Activated CD4-positive, alpha-beta T cell treated with anti-CD3 and anti-CD28 coated beads, Interleukin-2, amount 50 U/mL, for 48 hours (primary cell): ENCODE measurements around the gene PRKG1.
A peak's percentile ranks its signal among the peaks of the same experiment; 100 is the strongest.

Source experiments
- DNase-seq, 2 experiments: peaks; one replicate each; pipeline ENCODE4 v3.0.0-alpha.2; 2020

PRKG1 gene

DNA sequence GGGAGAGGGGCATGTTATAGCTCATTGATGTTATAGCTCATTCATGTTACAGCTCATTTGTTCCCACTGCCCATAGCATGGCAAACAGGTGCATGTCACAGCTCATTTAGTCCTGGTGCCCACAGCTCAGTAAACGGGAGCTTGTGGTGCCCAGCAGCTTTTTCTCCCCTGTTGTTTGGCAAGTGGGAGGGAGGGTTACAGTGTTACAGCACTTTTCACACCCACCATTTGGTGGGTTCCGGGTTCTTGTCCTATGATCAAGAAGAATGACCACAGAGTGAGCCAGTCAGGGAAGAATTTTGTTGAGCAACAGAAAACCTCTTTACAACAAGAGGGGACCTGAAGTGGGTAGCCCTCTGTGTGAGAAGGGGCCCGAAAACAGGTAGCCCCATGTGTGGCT lies 787.9 kb downstream of the PRKG1 start:
- DNase-seq, result no peak

DNA sequence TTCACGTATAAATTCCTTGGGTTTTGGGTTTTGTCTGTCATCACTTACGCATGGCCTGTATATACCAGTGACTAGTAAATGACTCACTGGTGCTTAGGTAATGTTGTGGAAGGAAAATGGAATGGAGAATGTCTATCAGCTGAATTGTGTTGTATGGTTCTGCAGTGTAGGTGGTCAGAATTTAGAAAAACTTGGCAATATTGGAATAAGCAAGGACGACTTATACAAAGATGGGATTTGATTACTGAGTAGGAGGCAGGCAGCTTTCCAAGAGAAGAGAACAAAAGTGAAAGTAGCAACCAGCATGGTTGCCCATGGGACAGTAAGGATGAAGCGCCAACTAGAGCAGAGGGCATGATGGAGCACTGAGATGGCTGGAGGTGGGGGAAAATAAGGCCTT lies 793.7 kb downstream of the PRKG1 start:
- no peak for DNase-seq

DNA sequence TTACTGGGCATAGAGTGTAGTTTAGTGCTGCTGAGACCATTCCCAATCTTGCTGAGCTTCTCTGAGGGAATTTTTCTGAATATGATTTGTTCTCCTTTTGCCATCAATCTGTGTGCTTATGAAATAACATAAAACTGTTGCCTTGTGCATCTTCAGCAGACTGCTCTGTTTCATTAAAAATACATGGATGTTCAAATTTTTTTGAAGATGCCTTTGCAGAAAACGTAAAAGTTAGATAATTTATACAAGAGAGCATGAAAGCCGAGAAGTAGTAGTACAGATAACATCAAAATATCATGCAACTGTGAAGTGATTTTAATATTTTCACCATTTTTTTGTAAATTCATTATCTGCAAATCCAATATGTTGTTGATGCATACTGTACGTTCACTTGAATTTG lies 799.8 kb downstream of the PRKG1 start:
- no peak for DNase-seq

DNA sequence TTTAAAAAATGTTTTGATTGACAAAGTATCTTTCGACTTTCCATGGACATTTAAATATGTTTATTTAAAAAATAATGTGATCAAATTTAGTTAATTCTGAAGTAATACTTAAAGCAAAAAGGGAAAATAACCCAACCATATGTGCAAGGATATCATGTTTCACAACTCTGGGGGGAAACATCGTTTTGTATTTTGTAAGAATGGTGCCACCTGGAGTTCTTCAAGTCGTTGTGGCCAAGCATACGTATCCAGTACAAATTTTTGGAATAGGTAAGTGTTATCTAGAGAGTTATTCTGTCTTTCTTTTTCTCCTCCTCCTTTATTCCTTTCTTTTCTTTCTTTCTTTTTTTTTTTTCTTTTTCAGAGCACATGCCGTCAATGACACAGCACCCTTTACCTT lies 801.3 kb downstream of the PRKG1 start:
- no peak for DNase-seq

DNA sequence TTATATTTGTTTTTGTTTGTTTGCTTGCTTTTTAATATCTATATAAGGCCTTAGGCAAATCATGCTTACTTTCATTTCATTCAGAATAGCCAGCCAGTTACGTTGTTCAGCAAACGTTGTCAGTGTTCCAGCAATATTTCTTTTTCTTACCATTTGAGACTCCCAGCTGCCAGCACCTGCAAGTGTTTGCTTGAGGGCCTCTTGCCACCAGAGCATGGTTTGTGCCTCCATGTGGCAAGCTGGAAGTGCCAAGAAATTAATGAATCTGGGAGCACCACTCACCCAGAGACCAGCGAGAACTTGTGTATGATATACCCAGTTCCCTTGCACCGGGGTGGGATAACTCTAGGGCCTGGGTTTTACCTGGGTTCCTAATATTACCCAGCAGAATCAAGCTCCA lies 802.2 kb downstream of the PRKG1 start:
- no peak for DNase-seq

DNA sequence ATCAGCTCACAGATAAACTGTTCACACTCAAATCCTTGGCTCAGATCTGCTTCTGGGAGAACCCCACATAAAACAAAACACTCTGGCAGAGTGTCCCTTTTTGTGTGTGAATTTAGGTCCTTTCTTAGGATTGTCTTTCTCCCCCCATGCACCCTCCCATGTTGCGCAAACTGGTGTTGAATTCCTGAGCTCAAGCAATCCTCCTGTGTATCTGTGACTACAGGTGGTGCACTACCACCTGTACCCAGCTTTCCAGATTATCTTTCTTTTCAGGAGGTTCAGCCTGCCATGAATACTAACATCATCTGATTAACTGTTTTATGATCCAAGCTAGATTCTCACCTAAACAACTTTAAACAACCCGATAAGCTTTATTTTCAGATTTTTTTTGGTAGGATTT lies 802.7 kb downstream of the PRKG1 start:
- DNase-seq, result no peak

DNA sequence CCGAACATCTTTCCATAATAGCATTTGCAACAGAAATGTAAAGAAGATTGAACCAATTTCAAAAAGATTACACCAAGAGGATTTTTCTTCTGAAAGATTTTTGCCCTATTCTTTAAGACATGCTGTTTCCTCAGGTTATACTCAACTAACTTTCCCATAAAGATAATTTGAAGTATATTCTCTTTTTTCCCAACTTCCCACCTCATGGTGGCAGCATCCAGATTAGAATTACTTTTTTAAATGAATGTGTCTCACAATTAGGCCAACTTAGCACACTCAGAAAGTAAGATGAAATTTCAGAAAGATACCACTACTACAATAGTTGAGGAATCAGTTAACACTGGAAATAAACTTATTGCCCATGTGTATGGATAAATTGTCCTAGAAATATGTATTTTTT lies 803.3 kb downstream of the PRKG1 start:
- no peak for DNase-seq

DNA sequence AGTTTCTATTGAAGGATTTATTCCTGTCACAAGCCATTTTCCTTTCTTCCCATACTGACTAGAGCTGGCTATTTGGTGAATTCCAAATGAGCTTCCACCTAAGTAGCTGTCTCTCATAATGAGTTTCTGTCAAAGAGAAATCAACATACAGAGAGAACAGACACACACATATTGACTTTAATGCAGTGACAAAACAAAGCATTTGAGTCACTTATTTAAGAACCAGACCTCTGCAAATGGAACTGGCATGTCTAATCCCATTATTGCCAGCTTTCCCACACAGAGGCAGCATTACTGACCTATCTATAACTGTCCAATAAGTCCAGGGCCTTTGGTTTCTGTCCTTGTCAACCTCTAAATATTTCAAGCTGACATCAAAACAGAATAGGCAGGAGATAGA lies 804.4 kb downstream of the PRKG1 start:
- no peak for DNase-seq

DNA sequence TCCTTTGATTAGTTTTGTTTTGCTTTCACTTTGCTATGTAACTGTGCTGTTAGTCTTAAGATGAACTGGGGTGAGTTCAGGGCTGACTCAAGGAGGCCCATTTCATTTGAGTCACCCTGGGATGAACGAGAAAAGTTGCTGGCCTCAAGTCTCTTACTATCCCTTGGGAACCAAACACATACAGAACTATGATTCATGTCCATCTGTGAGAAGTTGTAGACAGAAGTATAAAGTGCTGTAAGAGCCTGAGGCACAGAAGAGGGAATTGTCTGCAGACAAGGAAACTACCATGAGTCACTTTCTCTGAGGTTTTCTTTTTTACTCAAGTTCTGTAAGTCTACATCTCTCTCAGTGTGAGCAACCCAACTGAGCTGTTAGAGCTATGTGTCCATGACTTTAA lies 805.0 kb downstream of the PRKG1 start:
- peak; percentile 3 to 26 for DNase-seq

DNA sequence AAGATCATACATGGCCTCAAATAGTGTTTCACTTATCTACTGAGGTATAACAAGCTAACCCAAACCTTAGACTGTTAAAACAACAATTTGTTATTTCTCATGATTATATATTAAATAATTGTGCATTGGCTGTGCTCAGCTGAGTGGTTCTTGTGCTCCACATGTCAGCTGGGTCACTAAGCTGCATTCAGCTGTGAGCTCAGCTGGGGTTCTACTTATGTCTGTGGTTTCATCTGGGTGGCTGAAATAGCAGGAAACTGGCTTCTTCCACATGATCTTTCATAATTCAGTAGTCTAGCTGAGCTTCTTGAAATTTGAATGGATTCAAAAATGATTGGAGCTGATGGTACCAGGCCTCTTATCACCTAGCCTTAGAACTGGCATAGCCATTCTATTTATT lies 806.9 kb downstream of the PRKG1 start:
- DNase-seq, result no peak

DNA sequence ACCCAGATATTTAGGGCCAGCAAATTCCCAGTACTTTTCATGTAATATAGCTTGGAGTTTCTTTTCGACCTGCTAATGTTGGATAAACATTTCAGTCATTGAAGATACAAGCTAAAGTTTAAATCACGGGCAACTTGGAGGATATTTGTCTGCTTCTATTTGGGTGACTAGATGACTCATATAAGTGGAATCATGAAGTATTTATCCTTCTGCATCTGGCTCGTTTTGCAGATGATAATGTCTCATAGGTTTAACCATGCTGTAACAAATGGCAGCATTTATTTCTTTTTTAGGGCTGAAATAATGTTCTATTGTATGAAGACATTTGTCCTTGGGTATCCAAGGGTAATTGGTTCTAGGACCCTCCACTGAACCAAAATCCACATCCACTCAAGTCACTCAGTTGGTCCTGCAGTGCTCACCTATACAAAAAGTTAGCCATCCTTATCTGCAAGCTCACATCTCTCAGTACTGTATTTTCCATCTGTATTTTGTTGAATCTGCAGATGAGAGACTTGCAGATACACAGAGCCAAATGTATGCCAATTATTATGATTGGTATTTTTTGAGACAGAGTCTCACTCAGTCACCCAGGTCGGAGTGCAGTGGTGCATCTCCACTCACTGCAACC lies 812.3 kb downstream of the PRKG1 start:
- no peak for DNase-seq

DNA sequence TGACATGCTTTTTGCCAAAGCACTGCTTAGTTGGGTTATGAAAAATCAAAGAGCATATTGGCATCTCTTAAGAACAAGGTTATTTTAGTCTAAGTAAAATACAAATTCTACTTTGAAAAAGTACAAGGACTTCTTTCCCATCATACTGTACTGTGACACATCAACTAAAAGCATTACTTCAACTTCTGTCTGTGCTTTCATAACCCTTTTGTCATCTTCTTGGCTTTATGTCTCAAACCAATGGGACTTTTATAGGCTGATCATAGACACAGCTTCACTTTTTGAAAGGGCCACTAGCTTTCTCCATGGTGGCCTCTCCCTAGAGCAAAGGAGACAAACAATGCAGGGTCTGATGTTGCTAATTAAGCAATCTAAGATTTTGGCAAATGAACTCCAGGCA lies 814.0 kb downstream of the PRKG1 start:
- no peak for DNase-seq

DNA sequence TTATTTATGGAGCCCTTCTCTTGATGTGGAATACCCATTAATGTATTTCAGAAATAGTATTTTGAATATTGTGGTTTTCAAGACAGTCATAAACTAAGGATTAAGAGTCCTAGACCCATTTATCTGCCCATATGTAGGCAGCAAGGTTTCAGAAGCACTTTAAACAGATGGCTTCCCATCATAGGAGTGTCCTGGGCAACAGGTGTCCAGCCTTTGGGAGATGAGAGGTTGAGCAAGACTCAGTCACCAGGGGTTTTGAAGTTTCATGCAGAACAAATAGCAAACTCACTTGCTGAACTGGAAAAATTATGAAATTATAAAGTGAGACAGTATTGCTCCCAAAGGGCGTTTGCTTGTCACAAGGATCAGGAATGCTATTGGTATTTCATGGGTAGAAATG lies 818.0 kb downstream of the PRKG1 start:
- no peak for DNase-seq

DNA sequence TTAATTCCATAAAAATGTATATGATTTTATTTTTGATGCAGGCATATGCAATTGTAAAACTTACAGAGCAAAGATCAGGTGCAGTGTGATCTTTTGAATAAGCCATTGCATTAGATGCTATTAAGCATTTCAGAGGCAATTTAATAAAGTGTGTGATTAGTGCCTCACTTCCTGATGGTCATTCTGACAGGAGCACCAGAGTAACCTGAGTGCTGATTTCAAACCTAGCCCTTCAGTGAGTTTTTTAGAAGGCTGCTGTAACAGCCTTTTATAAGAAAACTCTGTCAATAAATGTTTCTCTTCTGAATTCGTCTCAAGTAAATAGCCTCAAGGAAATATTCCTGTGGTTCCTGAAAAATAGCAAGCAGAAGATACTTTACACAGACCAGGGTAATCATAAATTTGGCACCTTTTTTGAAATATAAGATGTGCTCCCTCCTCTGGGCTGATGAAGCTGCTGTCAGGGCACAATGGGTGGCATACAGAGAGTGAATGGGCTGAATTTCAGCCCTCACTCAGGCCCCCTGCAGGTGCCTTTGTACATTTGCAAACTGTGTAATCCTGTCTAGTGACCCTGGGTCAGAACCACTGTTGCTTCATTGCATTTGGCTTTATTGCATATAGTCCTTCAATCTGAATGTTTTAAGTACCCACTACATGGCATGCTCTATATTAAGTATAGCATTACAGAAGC lies 818.8 kb downstream of the PRKG1 start:
- DNase-seq, result no peak

DNA sequence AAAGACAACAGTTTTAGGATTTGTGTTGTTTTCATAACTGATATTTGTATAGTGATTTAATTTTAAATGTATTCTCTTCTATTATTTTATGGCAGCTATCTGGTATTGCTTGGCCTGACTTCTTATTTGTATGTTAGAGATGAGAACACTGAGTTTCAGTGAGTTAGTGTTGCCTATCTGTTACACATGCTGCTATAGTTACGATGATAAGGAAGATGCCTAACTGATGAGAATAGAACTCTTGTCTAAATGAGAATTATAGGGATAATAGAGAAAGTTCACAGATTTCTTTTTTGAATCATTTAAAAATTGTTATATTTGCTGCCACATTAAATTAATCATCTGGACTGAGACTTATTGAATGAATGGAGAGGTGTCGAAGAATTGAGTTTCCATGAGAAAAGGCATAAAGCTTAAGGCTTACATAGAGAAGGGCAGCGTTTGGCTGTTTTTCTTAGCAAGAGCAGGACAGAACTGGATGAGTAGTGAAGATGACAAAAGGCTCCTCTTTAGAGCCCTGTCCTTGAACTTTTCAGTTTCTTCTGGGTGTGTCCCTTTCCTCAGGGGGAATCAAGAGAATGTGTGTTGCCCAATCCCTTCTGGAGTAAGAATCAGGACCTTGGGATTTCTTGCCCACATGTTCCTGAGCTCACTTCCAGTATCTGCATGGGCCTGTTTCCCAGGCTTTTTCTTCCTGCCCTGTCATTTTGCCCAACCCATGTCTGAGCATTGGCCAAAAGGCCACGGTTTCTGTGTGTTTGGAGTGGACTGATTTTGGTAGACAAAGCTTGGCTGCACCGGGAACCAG lies 820.7 kb downstream of the PRKG1 start:
- DNase-seq, result no peak

DNA sequence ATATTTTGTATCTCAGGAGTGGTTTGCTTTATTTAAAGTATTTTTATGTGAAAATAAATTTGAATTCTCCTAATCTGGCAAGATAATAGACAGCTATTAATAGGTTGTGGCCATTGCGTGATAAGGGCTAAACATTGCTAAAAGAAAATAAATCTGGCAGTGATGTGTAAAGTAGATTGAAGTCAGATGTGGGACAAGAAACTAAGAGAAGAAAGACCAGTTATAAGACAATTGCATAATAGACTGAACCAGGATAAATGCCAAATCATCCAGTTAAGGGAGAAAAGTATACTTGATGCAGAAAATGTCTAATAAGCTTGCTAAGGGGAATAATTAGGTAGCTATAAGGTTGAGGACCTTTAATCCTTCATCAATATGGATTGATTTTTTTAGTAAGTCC lies 822.6 kb downstream of the PRKG1 start:
- DNase-seq, result no peak

DNA sequence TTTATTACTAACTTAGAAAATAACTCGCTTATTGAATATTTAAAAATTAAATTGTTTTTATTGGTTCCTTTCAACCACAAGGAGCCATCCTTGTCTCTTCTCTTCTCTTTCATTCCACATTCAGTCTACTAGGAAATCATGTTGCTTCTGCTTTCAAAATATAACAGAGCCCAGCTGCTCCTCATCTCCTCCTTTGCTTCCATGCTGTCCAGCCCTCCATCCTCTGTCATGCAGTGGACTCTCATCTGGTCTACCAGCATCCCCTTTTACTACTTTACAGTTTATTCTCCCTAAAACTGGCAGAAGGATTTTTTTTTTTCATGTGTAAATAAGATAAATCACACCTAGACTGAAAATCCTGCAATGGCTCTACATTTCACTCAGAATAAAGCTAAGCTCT lies 823.3 kb downstream of the PRKG1 start:
- DNase-seq, result no peak

DNA sequence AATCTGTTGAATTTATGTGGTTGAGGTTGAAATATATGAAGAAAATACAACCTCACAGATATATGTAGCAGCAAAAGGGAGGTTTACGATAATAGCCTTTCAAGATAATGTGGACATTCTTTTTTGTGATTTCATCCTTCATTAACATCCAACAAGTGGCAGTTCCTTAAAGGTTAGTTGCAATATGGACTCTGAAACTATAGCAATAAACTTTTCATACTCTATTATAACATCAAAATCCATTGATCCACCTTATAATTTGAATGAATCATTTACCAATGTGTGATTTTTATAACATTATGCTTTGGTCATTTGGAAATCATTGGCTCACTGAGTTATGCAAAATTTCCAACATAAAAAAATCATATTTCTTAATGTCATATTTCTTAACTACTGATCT lies 825.9 kb downstream of the PRKG1 start:
- no peak for DNase-seq

DNA sequence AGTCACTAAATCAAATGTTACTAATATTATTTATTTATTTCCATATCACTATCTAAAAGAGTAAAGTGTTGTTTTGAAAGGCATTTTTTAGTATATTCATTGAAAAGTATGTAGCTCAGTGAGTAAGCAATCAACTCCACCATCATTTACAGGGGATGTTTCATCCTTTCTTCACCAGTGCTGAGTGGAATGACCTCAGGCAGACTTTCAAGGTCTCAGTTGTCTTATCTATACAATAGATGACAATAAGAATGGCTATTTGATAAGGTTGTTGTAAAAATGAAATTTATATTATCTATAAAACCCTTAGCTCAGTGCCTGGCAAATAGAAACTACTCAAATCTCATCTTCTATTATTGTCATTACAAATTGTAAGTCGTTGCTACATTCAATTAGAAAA lies 829.4 kb downstream of the PRKG1 start:
- no peak for DNase-seq

DNA sequence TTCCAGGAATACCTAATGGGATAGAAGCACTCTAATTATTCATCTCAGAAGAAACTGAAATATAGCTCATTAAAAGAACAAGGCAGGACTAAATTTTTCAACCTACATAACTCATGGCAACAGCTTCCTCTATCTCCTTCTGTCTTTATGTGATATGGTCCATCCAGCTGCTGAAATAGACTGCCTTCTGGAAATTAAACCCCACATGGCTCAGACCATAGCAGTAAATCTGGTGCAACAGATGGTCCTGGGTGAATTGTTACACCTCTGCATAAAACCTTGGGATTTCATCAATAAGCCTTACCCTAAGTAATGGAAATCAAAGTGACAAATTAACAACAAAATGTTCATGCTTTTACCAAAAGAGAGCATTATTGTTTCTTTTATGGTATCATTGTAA lies 830.7 kb downstream of the PRKG1 start:
- no peak for DNase-seq

DNA sequence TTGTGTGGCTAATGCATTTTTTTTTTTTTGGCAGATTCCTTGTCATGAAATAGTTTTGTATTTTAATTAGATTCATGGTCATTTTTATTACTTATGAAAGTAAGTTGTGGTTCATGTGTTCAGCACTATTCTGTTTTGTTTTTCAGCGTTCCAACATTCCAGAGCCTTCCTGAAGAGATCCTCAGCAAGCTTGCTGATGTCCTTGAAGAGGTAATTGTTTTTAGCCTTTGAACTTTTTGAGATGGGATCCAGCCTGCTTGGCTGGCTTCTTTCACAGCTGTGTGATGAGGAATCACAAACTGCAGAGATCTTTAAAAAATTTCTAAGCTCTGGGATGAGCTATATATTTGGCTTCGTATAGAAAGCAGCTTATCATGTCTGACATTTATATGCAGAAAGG lies 833.1 kb downstream of the PRKG1 start:
- no peak for DNase-seq

DNA sequence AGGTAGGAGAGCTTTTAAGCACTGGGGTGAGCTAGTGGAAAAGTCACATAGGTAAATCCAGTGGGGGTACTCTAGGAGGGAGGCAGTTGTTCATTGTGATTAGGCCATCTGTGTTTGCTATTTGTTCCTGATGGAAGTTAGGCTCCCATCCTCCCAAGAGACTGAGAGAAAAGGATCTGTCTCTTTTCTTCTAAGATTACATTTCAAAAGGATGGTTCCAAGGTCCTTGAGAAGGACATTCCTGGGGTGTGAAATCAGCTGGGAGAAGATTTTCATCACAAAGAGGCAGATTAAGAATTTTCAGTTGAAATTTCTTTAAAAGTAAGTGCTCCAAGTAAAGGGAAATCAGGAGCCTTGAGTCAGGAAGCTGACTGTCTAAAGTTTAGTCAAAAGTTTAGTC lies 835.9 kb downstream of the PRKG1 start:
- DNase-seq, result no peak

DNA sequence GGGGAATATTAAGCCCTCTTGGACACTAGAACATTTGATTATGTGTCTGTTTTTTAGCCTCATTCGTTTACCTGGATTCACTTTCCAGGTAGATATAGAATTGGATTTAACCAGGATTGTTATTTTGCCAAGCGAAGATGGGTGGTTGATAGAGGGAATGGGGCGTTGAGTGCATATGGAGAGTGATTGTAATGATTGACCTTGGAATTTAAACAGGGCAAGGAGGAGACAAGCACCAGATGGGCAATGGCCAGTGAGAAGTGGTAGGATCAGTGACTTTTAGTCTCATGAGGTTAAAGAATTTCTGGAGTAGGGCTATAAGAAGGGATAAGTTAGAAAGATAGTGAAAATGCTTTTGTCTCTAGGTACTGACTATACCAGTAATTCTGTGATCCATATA lies 836.3 kb downstream of the PRKG1 start:
- DNase-seq, result no peak

DNA sequence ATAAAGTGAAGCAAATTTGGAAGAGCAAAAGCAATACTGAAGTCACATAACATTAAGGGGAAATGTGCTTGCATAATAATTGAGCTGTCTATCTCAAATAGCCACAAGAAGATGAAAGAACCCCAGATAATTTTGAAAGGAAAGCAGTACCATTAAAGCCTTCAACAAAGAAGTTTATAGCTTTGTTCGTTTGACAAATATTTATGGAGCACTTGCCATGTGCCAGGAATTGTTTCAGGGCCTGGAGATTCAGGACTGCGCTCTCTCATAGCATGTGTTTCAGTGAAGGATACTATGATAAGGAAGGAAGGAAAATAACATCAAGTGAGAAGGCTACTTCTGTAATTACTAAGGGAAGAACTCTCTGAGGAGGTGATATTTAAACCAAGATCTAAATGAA lies 837.4 kb downstream of the PRKG1 start:
- DNase-seq, result no peak
